GM23338 (cell line): ENCODE measurements around the gene MEI1.
"Not testable (repeated sequence)": the region's sequence is repeated elsewhere in the genome, so short reads cannot be mapped to it uniquely, and the experiment has no call there.

Source experiments
- CTCF ChIP-seq, 2 experiments: fragments of 200-600 bp in 1 of 2; sonication (generic) in 1 of 2; conservative IDR thresholded peaks; 2 replicates each; pipeline versions ENCODE4 v1.5.1 to v1.6.1; 2016 to 2017; ENCODE audit warnings: antibody characterized with exemption in 2 of 2, low read depth in 2 of 2, mild to moderate bottlenecking in 2 of 2, moderate library complexity in 1 of 2
- POLR2AphosphoS5 ChIP-seq: IDR thresholded peaks from 2 replicates; pipeline ENCODE4 v1.6.1; 2016; ENCODE audit warnings: antibody characterized with exemption, low read depth
- STAT1 ChIP-seq: IDR thresholded peaks from one replicate; pipeline ENCODE4 v1.6.1; 2016; ENCODE audit warnings: antibody characterized with exemption; ENCODE audit not compliant: unreplicated experiment

- not testable (repeated sequence) for TF ChIP-seq CTCF (conservative IDR thresholded peaks at IDR 0.05; ENCODE audit: low read depth in 2 of 2); POLR2AphosphoS5; STAT1
Measured at GRCh38 chr22:41835462-41835861, 136.2 kb downstream of the MEI1 start.
